A673 (cell line): ENCODE data around the gene COX6B1. TPM values are rescaled to one million over a fixed set of nuclear protein-coding genes. Genes with fewer than 3 reads are reported as not detected.
A peak's percentile ranks its signal among the peaks of the same experiment; 100 is the strongest.

Experiments
- BruUV-seq: library from RNA; stranded (reverse); fragments of 400-500 nt; replicated peaks from 2 replicates; lab custom pipeline; 2021; lab: Mats Ljungman, UMichigan
- CTCF ChIA-PET: fragments of 300-600 bp; sonication (Branson Sonifier 250); formaldehyde crosslinking; loops from one replicate; lab custom pipeline; 2022; ENCODE audit warnings: antibody characterized with exemption; lab: Charles Lee
- POLR2A ChIA-PET: fragments of 300-600 bp; sonication (Branson Sonifier 250); formaldehyde crosslinking; loops from one replicate; lab custom pipeline; 2022; ENCODE audit warnings: antibody characterized with exemption; ENCODE audit not compliant: low non-redundant PET; lab: Charles Lee
- DNase-seq: peaks from one replicate; pipeline ENCODE4 v3.0.0-alpha.2; 2015; ENCODE audit warnings: low spot score
- H3K27ac ChIP-seq: fragments of 200-600 bp; sonication (generic); 2 replicates; pipeline ENCODE4 v1.5.1; 2016; ENCODE audit warnings: mixed run types, low read depth, mild to moderate bottlenecking, mixed read lengths, antibody characterized with exemption, low read length; ENCODE audit not compliant: poor library complexity, severe bottlenecking
- H3K27me3 ChIP-seq: fragments of 200-600 bp; sonication (generic); replicated peaks from 2 replicates; pipeline ENCODE4 v1.6.1; 2017; ENCODE audit warnings: mixed run types, low read depth, mild to moderate bottlenecking, mixed read lengths, antibody characterized with exemption, low read length; ENCODE audit not compliant: insufficient read depth, poor library complexity
- H3K36me3 ChIP-seq: fragments of 200-600 bp; sonication (generic); 2 replicates; pipeline ENCODE4 v1.6.1; 2016; ENCODE audit warnings: mixed run types, mild to moderate bottlenecking, mixed read lengths, antibody characterized with exemption, low read length; ENCODE audit not compliant: insufficient read depth, poor library complexity, severe bottlenecking
- H3K4me1 ChIP-seq: fragments of 200-600 bp; sonication (generic); 2 replicates; pipeline ENCODE4 v1.6.1; 2017; ENCODE audit warnings: mixed run types, mild to moderate bottlenecking, mixed read lengths, antibody characterized with exemption, low read length; ENCODE audit not compliant: insufficient read depth, poor library complexity, severe bottlenecking
- H3K4me3 ChIP-seq: fragments of 200-600 bp; sonication (generic); 2 replicates; pipeline ENCODE4 v1.5.1; 2016; ENCODE audit warnings: low read depth, mixed run types, mild to moderate bottlenecking, mixed read lengths, low read length; ENCODE audit not compliant: poor library complexity, severe bottlenecking
- H3K9me3 ChIP-seq: fragments of 200-600 bp; sonication (generic); 2 replicates; pipeline ENCODE4 v1.6.1; 2016; ENCODE audit warnings: mixed run types, low read depth, mild to moderate bottlenecking, mixed read lengths, antibody characterized with exemption, low read length; ENCODE audit not compliant: poor library complexity, severe bottlenecking
- EZH2 ChIP-seq: fragments of 200-600 bp; sonication (generic); IDR thresholded peaks from 2 replicates; pipeline ENCODE4 v1.6.1; 2017; ENCODE audit warnings: borderline replicate concordance, low read depth, mild to moderate bottlenecking, mixed read lengths, antibody characterized with exemption, low read length; ENCODE audit not compliant: poor library complexity, severe bottlenecking
- intact Hi-C: fragments of 100-400 bp; cut with micrococcal nuclease; formaldehyde crosslinking; loops from one replicate; pipeline ENCODE4 v1.10.0; 2022; ENCODE audit not compliant: unreplicated experiment
- total RNA-seq: library from RNA; stranded (reverse); gene quantifications from 2 replicates; pipeline ENCODE4 v1.2.3, GENCODE V29; 2021
- TF ChIP-seq, protein P1 (sequence below): fragments of 300-800, 200-600 bp; sonication (generic); conservative IDR thresholded peaks from 2 replicates; pipeline ENCODE4 v1.5.1; 2017; ENCODE audit warnings: low read depth, mild to moderate bottlenecking, antibody characterized with exemption, low read length, moderate library complexity, mixed read lengths

COX6B1 gene
- total RNA-seq, 1 experiment from 2014 or later: 467 TPM

DNA sequence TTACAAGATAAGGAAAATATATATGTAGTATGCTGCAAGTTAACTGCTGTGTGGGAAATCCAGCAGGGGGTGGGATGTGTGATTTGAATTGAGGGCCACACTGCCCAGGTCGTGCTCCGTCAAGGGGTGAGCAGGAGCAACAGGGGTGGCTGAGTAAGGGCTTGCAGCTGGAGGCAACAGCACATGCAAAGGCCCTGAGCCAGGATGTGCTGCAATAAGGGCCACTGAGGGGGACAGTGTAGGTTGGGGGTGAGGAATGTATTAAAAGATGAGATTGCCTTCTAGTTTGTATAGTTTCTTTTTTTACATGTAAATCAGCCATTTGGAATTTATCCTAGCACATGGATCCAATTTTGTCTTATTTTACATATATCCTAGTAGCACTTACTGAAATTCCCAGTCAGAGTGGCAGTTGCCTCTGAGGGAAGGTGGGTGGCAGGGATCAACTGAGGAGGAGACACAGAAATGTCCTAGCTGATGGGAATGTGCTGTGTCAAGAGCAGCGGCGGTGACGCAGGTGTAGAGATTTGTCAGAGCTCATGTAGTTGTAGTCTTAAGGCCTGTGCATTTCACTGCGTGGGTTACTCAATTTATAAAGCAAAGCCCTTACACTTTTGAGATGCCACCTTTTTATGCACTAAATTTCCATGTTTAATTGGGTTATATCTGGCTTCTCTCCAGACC, 24.7 kb upstream of the COX6B1 start:
- no peak for DNase-seq
- ChIA-PET CTCF (no interaction called here), POLR2A (no interaction called here)
- no peaks in the 10 kb centered on the region for H3K36me3 ChIP-seq
- BruUV-seq: TSS peak; percentile 41
- H3K9me3 ChIP-seq: no peaks in the 10 kb centered on the region
- H3K4me1 ChIP-seq: peaks cover 7% of the 10 kb centered on the region
- TF ChIP-seq, protein P1, sequence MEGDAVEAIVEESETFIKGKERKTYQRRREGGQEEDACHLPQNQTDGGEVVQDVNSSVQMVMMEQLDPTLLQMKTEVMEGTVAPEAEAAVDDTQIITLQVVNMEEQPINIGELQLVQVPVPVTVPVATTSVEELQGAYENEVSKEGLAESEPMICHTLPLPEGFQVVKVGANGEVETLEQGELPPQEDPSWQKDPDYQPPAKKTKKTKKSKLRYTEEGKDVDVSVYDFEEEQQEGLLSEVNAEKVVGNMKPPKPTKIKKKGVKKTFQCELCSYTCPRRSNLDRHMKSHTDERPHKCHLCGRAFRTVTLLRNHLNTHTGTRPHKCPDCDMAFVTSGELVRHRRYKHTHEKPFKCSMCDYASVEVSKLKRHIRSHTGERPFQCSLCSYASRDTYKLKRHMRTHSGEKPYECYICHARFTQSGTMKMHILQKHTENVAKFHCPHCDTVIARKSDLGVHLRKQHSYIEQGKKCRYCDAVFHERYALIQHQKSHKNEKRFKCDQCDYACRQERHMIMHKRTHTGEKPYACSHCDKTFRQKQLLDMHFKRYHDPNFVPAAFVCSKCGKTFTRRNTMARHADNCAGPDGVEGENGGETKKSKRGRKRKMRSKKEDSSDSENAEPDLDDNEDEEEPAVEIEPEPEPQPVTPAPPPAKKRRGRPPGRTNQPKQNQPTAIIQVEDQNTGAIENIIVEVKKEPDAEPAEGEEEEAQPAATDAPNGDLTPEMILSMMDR: no peak
- TF ChIP-seq EZH2: no peak
- no peak overlapping the region for H3K27ac ChIP-seq
- no peaks in the 10 kb centered on the region for H3K27me3 ChIP-seq
- H3K4me3 ChIP-seq: no peak overlapping the region
- intact Hi-C loops: no loop called here

DNA sequence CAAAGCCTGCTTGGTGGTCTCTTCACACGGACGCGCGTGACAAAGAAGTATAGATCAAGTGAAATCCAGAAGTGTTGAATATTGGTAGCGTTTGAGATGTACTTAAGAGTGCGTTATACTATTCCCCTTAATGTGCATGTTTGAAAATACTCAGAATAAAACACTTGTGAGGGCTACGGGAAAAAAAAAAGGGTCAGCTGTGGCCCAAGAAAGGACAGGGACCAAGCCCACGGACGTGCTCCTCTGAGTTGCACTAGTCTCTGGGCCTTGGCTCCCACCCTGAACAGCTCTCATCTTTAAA, 19.9 kb upstream of the COX6B1 start:
- no peak for DNase-seq
- POLR2A ChIA-PET: interaction anchor here (0.6 kb wide), 1 partner anchor 35 kb away, joined by 3 read pairs; no protein-coding TSS in a partner anchor
- no peaks in the 10 kb centered on the region for H3K9me3 ChIP-seq
- TF ChIP-seq, protein P1: no peak
- no peak for TF ChIP-seq EZH2
- H3K27me3 ChIP-seq: no peaks in the 10 kb centered on the region
- peaks cover 27% of the 10 kb centered on the region for H3K36me3 ChIP-seq
- TSS peak; percentile 99 for BruUV-seq
- CTCF ChIA-PET: no interaction called here
- peak overlapping the region; percentile 99 for H3K4me3 ChIP-seq
- intact Hi-C loops: no loop called here
- H3K4me1 ChIP-seq: peaks cover 7% of the 10 kb centered on the region
- H3K27ac ChIP-seq: peak overlapping the region; percentile 83

DNA sequence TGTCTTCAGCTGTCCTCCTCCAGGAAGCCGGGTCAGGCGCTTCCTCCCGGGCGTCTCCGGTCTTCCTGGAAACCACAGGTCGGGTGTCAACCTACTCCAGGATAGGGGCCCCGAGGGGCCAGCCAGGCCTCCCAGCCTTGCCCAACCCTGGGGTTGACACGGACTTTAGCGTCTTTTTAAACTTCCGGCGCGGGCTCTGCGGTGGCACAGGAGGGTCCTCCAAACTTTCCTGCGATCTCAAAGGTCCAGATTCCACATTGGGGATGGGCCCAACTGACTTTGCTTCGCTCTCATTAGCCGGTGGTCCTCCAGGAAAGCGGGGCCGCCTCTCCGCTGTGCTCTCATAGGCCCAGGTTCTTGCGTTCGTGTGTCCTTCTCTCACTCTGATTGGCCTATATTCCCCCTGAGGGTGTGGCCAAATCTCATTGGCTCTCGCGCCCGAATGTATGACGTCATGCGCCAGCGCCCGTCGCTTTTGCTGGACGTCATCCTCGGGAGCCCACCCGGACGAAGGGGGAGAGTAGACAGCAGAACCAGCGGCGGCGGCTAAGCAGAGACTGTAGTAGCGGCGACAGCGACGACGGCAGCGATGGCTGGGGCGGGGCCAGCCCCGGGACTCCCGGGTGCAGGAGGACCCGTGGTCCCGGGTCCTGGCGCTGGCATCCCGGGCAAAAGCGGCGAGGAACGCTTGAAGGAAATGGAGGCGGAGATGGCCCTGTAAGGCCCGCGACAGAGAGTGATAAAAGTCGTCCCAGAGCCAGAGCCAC, 19.4 kb upstream of the COX6B1 start, which contains the start of gene RBM42:
TSS of gene RBM42 (plus strand) at position 472 of the 767 bp plus-strand sequence. CDS start at position 590, 118 bp downstream.
- ChIA-PET POLR2A (interaction anchor here (0.6 kb wide), 1 partner anchor 36 kb away, joined by 3 read pairs; no protein-coding TSS in a partner anchor), CTCF (no interaction called here)
- H3K4me1 ChIP-seq: peaks cover 7% of the 10 kb centered on the region
- no peaks in the 10 kb centered on the region for H3K9me3 ChIP-seq
- DNase-seq: peak; percentile 99
- BruUV-seq: no TSS peak
- no peak for TF ChIP-seq EZH2
- TF ChIP-seq, protein P1: no peak
- peak within 1 kb of the TSS; percentile 86 for H3K27ac ChIP-seq
- intact Hi-C loops: no loop called here
- H3K36me3 ChIP-seq: peaks cover 32% of the 10 kb centered on the region
- no peaks in the 10 kb centered on the region for H3K27me3 ChIP-seq
- peak within 1 kb of the TSS; percentile 99 for H3K4me3 ChIP-seq
